Panc1 (cell line): Measurements from ENCODE around the gene MACROD1. TPM values are rescaled to one million over a fixed set of nuclear protein-coding genes. Genes with fewer than 3 reads are reported as not detected.

Source experiments
- ATAC-seq: fragments of 200-7000 bp; cut with Tn5 transposase; 2 replicates; pipeline ENCODE4 v1.9.1; 2020; ENCODE audit warnings: mild to moderate bottlenecking, moderate library complexity
- BruUV-seq: library from RNA; stranded (reverse); fragments of 400-500 nt; replicated peaks from 2 replicates; lab custom pipeline; 2021; lab: Mats Ljungman, UMichigan
- CTCF ChIA-PET: fragments of 300-600 bp; sonication (Branson Sonifier 250); formaldehyde crosslinking; loops from one replicate; lab custom pipeline; 2022; ENCODE audit warnings: antibody characterized with exemption; lab: Charles Lee
- POLR2A ChIA-PET: fragments of 300-600 bp; sonication (Branson Sonifier 250); formaldehyde crosslinking; loops from one replicate; lab custom pipeline; 2022; ENCODE audit warnings: antibody characterized with exemption; lab: Charles Lee
- DNase-seq: peaks from one replicate; pipeline ENCODE4 v3.0.0-alpha.2; 2010; ENCODE audit warnings: low read depth, low spot score
- H3K27ac ChIP-seq: 2 replicates; pipeline ENCODE4 v1.5.1; 2011; ENCODE audit warnings: mild to moderate bottlenecking, low read length, inconsistent platforms
- H3K27me3 ChIP-seq: fragments of 200-500 bp; sonication (Bioruptor generic); 2 replicates; pipeline ENCODE4 v1.6.0; 2014; ENCODE audit warnings: low read length, inconsistent platforms; ENCODE audit not compliant: control insufficient read depth, insufficient read depth
- H3K36me3 ChIP-seq: fragments of 200-500 bp; sonication (Bioruptor generic); 2 replicates; pipeline ENCODE4 v1.5.1; 2014; ENCODE audit warnings: inconsistent platforms, mild to moderate bottlenecking, low read length, moderate library complexity; ENCODE audit not compliant: control insufficient read depth, insufficient read depth
- H3K4me1 ChIP-seq: 2 replicates; pipeline ENCODE4 v1.5.1; 2011; ENCODE audit warnings: inconsistent platforms, mild to moderate bottlenecking, low read length, moderate library complexity; ENCODE audit not compliant: control insufficient read depth, insufficient read depth
- H3K4me3 ChIP-seq, 2 experiments: 2 replicates each; pipeline ENCODE4 v1.5.1; 2011 to 2012; ENCODE audit warnings: low read depth in 2 of 2, low read length in 2 of 2, mild to moderate bottlenecking in 2 of 2, inconsistent platforms in 1 of 2, moderate library complexity in 1 of 2
- H3K9me3 ChIP-seq: fragments of 200-500 bp; sonication (Bioruptor generic); 2 replicates; pipeline ENCODE4 v1.5.1; 2014; ENCODE audit warnings: low read depth, mild to moderate bottlenecking, inconsistent platforms, low read length, moderate library complexity; ENCODE audit not compliant: control insufficient read depth, insufficient read depth
- CTCF ChIP-seq: fragments of 450-650 bp; IDR thresholded peaks from 2 replicates; pipeline ENCODE4 v1.5.1; 2017; ENCODE audit warnings: mild to moderate bottlenecking
- POLR2AphosphoS5 ChIP-seq: IDR thresholded peaks from 2 replicates; pipeline ENCODE4 v1.6.1; 2012; ENCODE audit warnings: mild to moderate bottlenecking, low read depth, low read length, moderate library complexity
- REST ChIP-seq, 2 experiments: IDR thresholded peaks; 2 replicates each; pipeline ENCODE4 v1.6.1; 2011 to 2012; ENCODE audit warnings: low read depth in 2 of 2, control low read depth in 1 of 2, low read length in 1 of 2, mild to moderate bottlenecking in 1 of 2, moderate library complexity in 1 of 2; ENCODE audit not compliant: insufficient read depth in 1 of 2
- SIN3A ChIP-seq: IDR thresholded peaks from 2 replicates; pipeline ENCODE4 v1.6.1; 2012; ENCODE audit warnings: low read depth, mild to moderate bottlenecking, low read length, moderate library complexity, borderline replicate concordance; ENCODE audit not compliant: insufficient read depth
- TCF7L2 ChIP-seq: IDR thresholded peaks from 2 replicates; pipeline ENCODE4 v1.6.1; 2011; ENCODE audit warnings: mild to moderate bottlenecking, low read depth, low read length, inconsistent platforms
- in situ Hi-C: cut with HindIII; loops from 2 replicates; pipeline ENCODE4 v1.10.0; 2016; ENCODE audit warnings: low sequenced_read_pairs, low pct_unique_long_range_greater_than_20kb
- intact Hi-C: fragments of 100-400 bp; cut with micrococcal nuclease; formaldehyde crosslinking; loops from one replicate; pipeline ENCODE4 v1.10.0; 2022; ENCODE audit not compliant: unreplicated experiment
- total RNA-seq: library from RNA; stranded (reverse); gene quantifications from one replicate; pipeline ENCODE4 v1.2.1, GENCODE V29; 2021; ENCODE audit not compliant: unreplicated experiment

Gene MACROD1
- total RNA-seq, 1 experiment from 2014 or later = 16.8 TPM

GRCh38 chr11:64203421-64204079 is 37.6 kb upstream of the MACROD1 start:
- ATAC-seq (no peak), DNase-seq (no peak)
- intact Hi-C loops (no loop called here), in situ Hi-C loops (no loop called here)
- Histone ChIP-seq H3K27ac (no peak overlapping the region), H3K9me3 (no peaks in the 10 kb centered on the region), H3K27me3 (no peaks in the 10 kb centered on the region), H3K4me1 (no peaks in the 10 kb centered on the region; the same call in 1 of the 2 replicates), H3K36me3 (peaks cover 36% of the 10 kb centered on the region), H3K4me3 (no peak overlapping the region)
- TF ChIP-seq REST (IDR thresholded peaks at IDR 0.05; ENCODE audit: insufficient read depth in 1 of 2, low read depth in 2 of 2, low read length in 1 of 2) (no peak), POLR2AphosphoS5 (no peak), CTCF (no peak), SIN3A (no peak), TCF7L2 (no peak)
- BruUV-seq = no TSS peak
- ChIA-PET CTCF (interaction anchor here (0.5 to 1.6 kb wide), 2 partner anchors 98 to 771 kb away, joined by 4 to 5 read pairs; no protein-coding TSS in a partner anchor), POLR2A (interaction anchor here (0.7 kb wide), 1 partner anchor 49 kb away, joined by 5 read pairs; no protein-coding TSS in a partner anchor)

GRCh38 chr11:64202992-64203391 is 37.1 kb upstream of the MACROD1 start:
- no TSS peak for BruUV-seq
- Histone ChIP-seq H3K9me3 (no peaks in the 10 kb centered on the region), H3K4me3 (no peak overlapping the region), H3K36me3 (peaks cover 37% of the 10 kb centered on the region), H3K4me1 (no peaks in the 10 kb centered on the region; the same call in 1 of the 2 replicates), H3K27ac (no peak overlapping the region), H3K27me3 (no peaks in the 10 kb centered on the region)
- DNase-seq (no peak), ATAC-seq (no peak)
- in situ Hi-C loops (no loop called here), intact Hi-C loops (no loop called here)
- ChIA-PET CTCF (no interaction called here), POLR2A (no interaction called here)
- TF ChIP-seq TCF7L2 (no peak), CTCF (no peak), REST (IDR thresholded peaks at IDR 0.05; ENCODE audit: insufficient read depth in 1 of 2, low read depth in 2 of 2, low read length in 1 of 2) (no peak), POLR2AphosphoS5 (no peak), SIN3A (no peak)
